CD14-positive monocyte (primary cell): ENCODE results near the gene LMO7. TPM values are rescaled to one million over a fixed set of nuclear protein-coding genes. Genes with fewer than 3 reads are reported as not detected.

ENCODE experiments used
- DNase-seq, 3 donors: peaks; one replicate each; pipeline ENCODE4 v3.0.0-alpha.2; 2011 to 2022
- H2AFZ ChIP-seq: 2 replicates; pipeline ENCODE4 v1.6.0; 2012; ENCODE audit warnings: mild to moderate bottlenecking, low read depth, low read length, inconsistent platforms; ENCODE audit not compliant: insufficient read depth, poor library complexity, severe bottlenecking
- H3K27ac ChIP-seq, 2 donors: 1 replicate in 1 of 2; 2 replicates in 1 of 2; pipeline ENCODE4 v1.5.1; 2012 to 2013; ENCODE audit warnings: low read length in 2 of 2, control low read depth in 1 of 2, inconsistent platforms in 1 of 2, low read depth in 1 of 2, mild to moderate bottlenecking in 1 of 2
- H3K27me3 ChIP-seq, 2 donors: one replicate each; pipeline versions ENCODE4 v1.6.0 to v1.6.1; 2011 to 2013; ENCODE audit warnings: low read length in 2 of 2; ENCODE audit not compliant: control insufficient read depth in 2 of 2, insufficient read depth in 2 of 2
- H3K36me3 ChIP-seq, 2 donors: replicated peaks in 1 of 2; 1 replicate in 1 of 2; 2 replicates in 1 of 2; pipeline versions ENCODE4 v1.5.1 to v1.6.1; 2012 to 2013; ENCODE audit warnings: low read length in 2 of 2, control low read depth in 1 of 2, inconsistent platforms in 1 of 2, mild to moderate bottlenecking in 1 of 2; ENCODE audit not compliant: insufficient read depth in 2 of 2, control insufficient read depth in 1 of 2
- H3K4me1 ChIP-seq, 2 donors: 1 replicate in 1 of 2; 2 replicates in 1 of 2; pipeline versions ENCODE4 v1.5.1 to v1.6.1; 2012 to 2013; ENCODE audit warnings: low read length in 2 of 2, control low read depth in 1 of 2, inconsistent platforms in 1 of 2, mild to moderate bottlenecking in 1 of 2, moderate library complexity in 1 of 2; ENCODE audit not compliant: insufficient read depth in 2 of 2, control insufficient read depth in 1 of 2
- H3K4me2 ChIP-seq: replicated peaks from 2 replicates; pipeline ENCODE3; 2012; ENCODE audit warnings: low read length, moderate library complexity, mild to moderate bottlenecking; ENCODE audit not compliant: poor library complexity, severe bottlenecking; ENCODE audit errors: extremely low read depth
- H3K4me3 ChIP-seq, 3 experiments: fragments of 200-600 bp in 1 of 3; sonication (generic) in 1 of 3; replicated peaks in 1 of 3; 1 replicate in 2 of 3; 2 replicates in 1 of 3; pipeline ENCODE4 v1.5.1; 2011 to 2013; ENCODE audit warnings: low read length in 3 of 3, mild to moderate bottlenecking in 3 of 3, control low read depth in 2 of 3, low read depth in 2 of 3, inconsistent platforms in 1 of 3, moderate library complexity in 1 of 3
- H3K79me2 ChIP-seq: 2 replicates; pipeline ENCODE4 v1.6.0; 2012; ENCODE audit warnings: mild to moderate bottlenecking, control low read depth, inconsistent platforms, low read length, moderate library complexity; ENCODE audit not compliant: insufficient read depth
- H3K9ac ChIP-seq: 2 replicates; pipeline ENCODE4 v1.6.0; 2017; ENCODE audit warnings: low read length, mild to moderate bottlenecking; ENCODE audit not compliant: insufficient read depth, poor library complexity, severe bottlenecking
- H3K9me3 ChIP-seq, 2 donors: replicated peaks in 1 of 2; 1 replicate in 1 of 2; 2 replicates in 1 of 2; pipeline versions ENCODE4 v1.5.1 to v1.6.1; 2012 to 2013; ENCODE audit warnings: low read length in 2 of 2, control low read depth in 1 of 2; ENCODE audit not compliant: control insufficient read depth in 1 of 2, insufficient read depth in 1 of 2
- H4K20me1 ChIP-seq: 2 replicates; pipeline ENCODE4 v1.6.0; 2012; ENCODE audit warnings: mild to moderate bottlenecking, low read length, control low read depth, moderate library complexity; ENCODE audit not compliant: insufficient read depth
- H3K27ac Mint-ChIP-seq, 7 donors: one replicate each; pipeline ENCODE4 v1.8.0; 2020; ENCODE audit warnings: mild to moderate bottlenecking in 7 of 7, mixed read lengths in 7 of 7, moderate library complexity in 6 of 7, inconsistent platforms in 2 of 7
- H3K27me3 Mint-ChIP-seq, 3 donors: one replicate each; pipeline ENCODE4 v1.8.0; 2021 to 2022; ENCODE audit warnings: low read depth in 3 of 3, mild to moderate bottlenecking in 3 of 3, mixed read lengths in 3 of 3, moderate library complexity in 3 of 3, inconsistent platforms in 1 of 3
- H3K36me3 Mint-ChIP-seq, 2 donors: one replicate each; pipeline ENCODE4 v1.8.0; 2020; ENCODE audit warnings: mixed read lengths in 2 of 2, inconsistent platforms in 1 of 2, mild to moderate bottlenecking in 1 of 2
- H3K4me1 Mint-ChIP-seq: one replicate; pipeline ENCODE4 v1.8.0; 2020; ENCODE audit warnings: mild to moderate bottlenecking, mixed read lengths
- H3K4me3 Mint-ChIP-seq, 2 donors: one replicate each; pipeline ENCODE4 v1.8.0; 2020; ENCODE audit warnings: mild to moderate bottlenecking in 2 of 2, mixed read lengths in 2 of 2, moderate library complexity in 1 of 2
- H3K9me3 Mint-ChIP-seq, 7 donors: one replicate each; pipeline ENCODE4 v1.8.0; 2020 to 2022; ENCODE audit warnings: mixed read lengths in 7 of 7, mild to moderate bottlenecking in 6 of 7, moderate library complexity in 6 of 7, inconsistent platforms in 2 of 7
- WGBS: methylation state at CpG from one replicate; pipeline ENCODE4 v1.1.5; 2013; ENCODE audit warnings: missing lambda C conversion rate; ENCODE audit not compliant: insufficient coverage; 5-methylcytosine and 5-hydroxymethylcytosine counted together
- intact Hi-C, 2 donors: fragments of 100-400 bp; cut with micrococcal nuclease; formaldehyde crosslinking; loops; one replicate each; pipeline versions ENCODE4 v1.15.0 to v1.15.1; 2023
- polyA plus RNA-seq, 3 donors: library from polyadenylated mRNA; depleted of rRNA in 1 of 3; unstranded in 2 of 3; stranded (reverse) in 1 of 3; fragments of 300-500 nt in 2 of 3; fragments of >200 nt in 1 of 3; fragmentation: Illumina TruSeq in 2 of 3; gene quantifications; 1 replicate in 2 of 3; 2 replicates in 1 of 3; pipeline ENCODE4 v1.2.3, GENCODE V29; 2012 to 2021
- TF ChIP-seq, protein P1 (sequence below): fragments of 200-600 bp; IDR thresholded peaks from one replicate; pipeline ENCODE4 v1.8.0; 2022; ENCODE audit warnings: antibody characterized with exemption, mild to moderate bottlenecking

Gene LMO7
- polyA plus RNA-seq, 3 donors: 0.79 to 1.6 (median 0.90) TPM

DNA sequence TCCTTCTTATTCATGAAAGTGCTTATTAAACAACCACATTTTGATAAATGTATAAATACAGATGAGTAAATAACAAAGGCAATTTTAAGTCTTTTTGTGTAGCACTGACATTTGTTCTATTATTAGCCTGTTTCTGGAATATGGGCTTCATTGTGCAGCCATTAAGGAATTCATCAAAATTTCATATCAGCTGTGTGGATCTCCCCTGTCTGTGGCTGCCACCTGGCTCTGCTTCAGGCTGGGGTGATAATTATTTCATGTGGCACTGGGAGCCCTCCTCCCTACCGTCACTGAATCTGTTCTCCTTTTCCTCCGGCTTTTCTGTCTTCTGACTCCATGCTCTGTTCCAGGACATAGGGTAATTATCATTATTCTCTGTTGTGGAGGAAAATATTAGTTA is 57.1 kb downstream of the LMO7 start:
- H3K9me3 Mint-ChIP-seq: peaks cover 0 to 5% (median 2%) of the 10 kb centered on the region in 7 donors
- H3K27me3 Mint-ChIP-seq: peaks cover 0 to 2% (median 0%) of the 10 kb centered on the region in 3 donors
- intact Hi-C loops: loop anchor here in 1 of 2 donors (10.0 kb wide), 1 partner anchor 782 kb away; no protein-coding TSS in a partner anchor
- Histone ChIP-seq H4K20me1 (no peaks in the 10 kb centered on the region), H3K9me3 (no peaks in the 10 kb centered on the region), H3K79me2 (no peaks in the 10 kb centered on the region), H3K4me1 (no peaks in the 10 kb centered on the region), H3K36me3 (no peaks in the 10 kb centered on the region), H3K9ac (no peak overlapping the region), H3K4me2 (no peak overlapping the region), H3K4me3 (no peak overlapping the region), H3K27me3 (no peaks in the 10 kb centered on the region), H3K27ac (no peak overlapping the region), H2AFZ (no peak overlapping the region)
- H3K4me3 Mint-ChIP-seq: no peak overlapping the region
- no peaks in the 10 kb centered on the region for H3K4me1 Mint-ChIP-seq
- no peak overlapping the region for H3K27ac Mint-ChIP-seq
- TF ChIP-seq, protein P1, sequence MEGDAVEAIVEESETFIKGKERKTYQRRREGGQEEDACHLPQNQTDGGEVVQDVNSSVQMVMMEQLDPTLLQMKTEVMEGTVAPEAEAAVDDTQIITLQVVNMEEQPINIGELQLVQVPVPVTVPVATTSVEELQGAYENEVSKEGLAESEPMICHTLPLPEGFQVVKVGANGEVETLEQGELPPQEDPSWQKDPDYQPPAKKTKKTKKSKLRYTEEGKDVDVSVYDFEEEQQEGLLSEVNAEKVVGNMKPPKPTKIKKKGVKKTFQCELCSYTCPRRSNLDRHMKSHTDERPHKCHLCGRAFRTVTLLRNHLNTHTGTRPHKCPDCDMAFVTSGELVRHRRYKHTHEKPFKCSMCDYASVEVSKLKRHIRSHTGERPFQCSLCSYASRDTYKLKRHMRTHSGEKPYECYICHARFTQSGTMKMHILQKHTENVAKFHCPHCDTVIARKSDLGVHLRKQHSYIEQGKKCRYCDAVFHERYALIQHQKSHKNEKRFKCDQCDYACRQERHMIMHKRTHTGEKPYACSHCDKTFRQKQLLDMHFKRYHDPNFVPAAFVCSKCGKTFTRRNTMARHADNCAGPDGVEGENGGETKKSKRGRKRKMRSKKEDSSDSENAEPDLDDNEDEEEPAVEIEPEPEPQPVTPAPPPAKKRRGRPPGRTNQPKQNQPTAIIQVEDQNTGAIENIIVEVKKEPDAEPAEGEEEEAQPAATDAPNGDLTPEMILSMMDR: no peak
- no CpG with 5 or more reads among the region's 2 CpGs for WGBS
- DNase-seq: no peak
- H3K36me3 Mint-ChIP-seq: no peaks in the 10 kb centered on the region

DNA sequence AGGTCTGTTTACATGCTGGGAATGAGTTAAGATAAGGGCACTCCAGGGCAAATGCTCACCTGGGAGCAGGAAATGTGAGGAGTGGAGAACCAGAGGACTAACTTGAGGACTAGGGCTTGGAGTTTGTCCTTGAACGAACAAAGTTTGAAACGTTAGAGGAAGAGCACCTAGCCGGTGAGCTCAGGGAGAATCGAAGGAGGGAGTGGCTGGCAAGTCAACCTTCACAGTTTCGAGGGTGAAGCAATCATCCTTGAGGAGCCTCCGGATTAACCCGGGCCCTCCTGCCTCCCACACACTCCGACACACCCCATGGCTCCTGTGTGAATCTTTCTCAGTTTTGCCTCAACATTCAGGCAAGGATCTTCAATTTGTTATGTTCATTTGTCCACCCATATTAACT is 58.6 kb downstream of the LMO7 start:
- Histone ChIP-seq H3K36me3 (no peaks in the 10 kb centered on the region), H3K9ac (no peak overlapping the region), H2AFZ (no peak overlapping the region), H3K9me3 (peaks cover 5 to 9% of the 10 kb centered on the region in 2 donors), H3K27ac (no peak overlapping the region), H3K4me2 (no peak overlapping the region), H3K79me2 (no peaks in the 10 kb centered on the region), H3K4me1 (no peaks in the 10 kb centered on the region), H3K27me3 (no peaks in the 10 kb centered on the region), H3K4me3 (no peak overlapping the region), H4K20me1 (no peaks in the 10 kb centered on the region)
- intact Hi-C loops: loop anchor here (5.0 to 10.0 kb wide), 2 partner anchors 780 to 1208 kb away; no protein-coding TSS in a partner anchor
- Mint-ChIP-seq H3K36me3 (peaks cover 0 to 6% of the 10 kb centered on the region in 2 donors), H3K27ac (no peak overlapping the region), H3K27me3 (peaks cover 0 to 2% (median 0%) of the 10 kb centered on the region in 3 donors), H3K9me3 (peaks cover 6 to 14% (median 8%) of the 10 kb centered on the region in 7 donors), H3K4me3 (no peak overlapping the region), H3K4me1 (no peaks in the 10 kb centered on the region)
- WGBS: 93% methylated on average over 8 of the region's 8 CpGs
- no peak for DNase-seq
- TF ChIP-seq, protein P1: no peak
